Transverse colon (tissue), 4 donors: ENCODE data around the gene LRRC37A. TPM values are rescaled to one million over a fixed set of nuclear protein-coding genes. Genes with fewer than 3 reads are reported as not detected.
"Not testable (repeated sequence)": the region's sequence is repeated elsewhere in the genome, so short reads cannot be mapped to it uniquely, and the experiment has no call there.

Experiments used
- DNase-seq: peaks from one replicate; pipeline ENCODE4 v3.0.0-alpha.2; 2019
- H3K27ac ChIP-seq, 4 donors: fragments of 200-600 bp; sonication (generic); 2 replicates each; pipeline ENCODE4 v1.5.1; 2016 to 2018; ENCODE audit warnings: inconsistent platforms in 4 of 4
- H3K27me3 ChIP-seq: fragments of 200-600 bp; sonication (generic); 2 replicates; pipeline ENCODE4 v1.5.1; 2017; ENCODE audit warnings: inconsistent platforms
- H3K36me3 ChIP-seq, 4 donors: fragments of 200-600 bp; sonication (generic); 2 replicates each; pipeline ENCODE4 v1.5.1; 2017 to 2019; ENCODE audit warnings: inconsistent platforms in 4 of 4
- H3K4me1 ChIP-seq, 4 donors: fragments of 200-600 bp; sonication (generic); 2 replicates each; pipeline ENCODE4 v1.5.1; 2017 to 2020; ENCODE audit warnings: inconsistent platforms in 4 of 4
- H3K4me3 ChIP-seq, 4 donors: fragments of 200-600 bp; sonication (generic); 1 replicate in 1 of 4; 2 replicates in 3 of 4; pipeline versions ENCODE4 v1.5.1 to v1.6.1; 2017 to 2019; ENCODE audit warnings: inconsistent platforms in 4 of 4
- H3K9me3 ChIP-seq, 2 donors: fragments of 200-600 bp; sonication (generic); 2 replicates each; pipeline ENCODE4 v1.5.1; 2017 to 2019; ENCODE audit warnings: inconsistent platforms in 2 of 2
- CTCF ChIP-seq, 5 experiments: fragments of 200-600 bp in 3 of 5; fragments of 450-650 bp in 2 of 5; sonication (generic) in 3 of 5; IDR thresholded peaks; 1 replicate in 2 of 5; 2 replicates in 3 of 5; pipeline ENCODE4 v1.5.1; 2016 to 2017; ENCODE audit warnings: antibody characterized with exemption in 5 of 5, inconsistent platforms in 3 of 5, mild to moderate bottlenecking in 2 of 5, moderate library complexity in 1 of 5
- WGBS, 2 donors: methylation state at CpG; one replicate each; pipeline ENCODE4 v1.1.5; 2018; ENCODE audit warnings: low coverage in 1 of 2; 5-methylcytosine and 5-hydroxymethylcytosine counted together
- in situ Hi-C, 4 donors: fragments of 200-750 bp; cut with MboI; loops; one replicate each; pipeline versions ENCODE4 v1.15.0 to v1.15.1; 2017; ENCODE audit warnings: low sequenced_read_pairs in 3 of 4, low pct_ligation_motif_present in 1 of 4, low pct_unique_long_range_greater_than_20kb in 1 of 4
- intact Hi-C: fragments of 100-400 bp; cut with DNase I; formaldehyde crosslinking; loops from one replicate; pipeline ENCODE4 v1.15.1; 2023; ENCODE audit warnings: low total_unique reads
- total RNA-seq, 4 donors: library from RNA; depleted of rRNA; stranded (reverse); fragments of >200 nt; gene quantifications; one replicate each; pipeline ENCODE4 v1.1.0, GENCODE V29; 2016

LRRC37A gene
- total RNA-seq, 4 donors from 2014 or later: 1.1 to 7.0 (median 2.5) TPM

DNA sequence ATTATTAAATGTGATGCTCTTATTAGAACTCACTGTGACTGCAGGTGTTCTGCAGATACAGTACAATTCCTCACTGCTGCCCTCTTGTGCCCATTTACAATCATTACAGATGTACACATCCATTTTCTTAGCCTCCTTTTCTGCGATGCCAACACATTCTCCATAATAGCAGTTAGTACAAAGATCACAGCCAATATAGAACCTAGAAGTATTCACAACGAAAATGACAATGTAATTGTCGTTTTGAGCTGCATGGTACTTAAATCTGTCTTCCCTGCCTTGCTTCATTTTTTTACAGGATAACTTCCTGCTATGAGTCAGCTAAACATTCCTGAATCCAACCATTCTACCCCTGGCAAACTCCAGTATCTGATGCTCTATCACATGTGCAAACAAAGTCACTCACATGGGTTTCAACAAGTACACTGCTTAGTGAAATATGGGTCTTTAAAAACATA, 8.1 kb upstream of the LRRC37A start:
- in situ Hi-C loops: loop anchor here in 1 of 4 donors (10.0 kb wide), 1 partner anchor 282 kb away; no protein-coding TSS in a partner anchor
- WGBS, 2 donors: 0 to 1% methylated on average over 3 of the region's 3 CpGs
- intact Hi-C loops, H3K36me3 ChIP-seq, H3K4me3 ChIP-seq, H3K9me3 ChIP-seq, H3K4me1 ChIP-seq, H3K27me3 ChIP-seq: not testable (repeated sequence)
- H3K27ac ChIP-seq: peak overlapping the region in 2 of 4 donors; percentile 40 to 48
- peak; percentile 50 for DNase-seq
- peak; percentile 64 to 89 (median 74) for TF ChIP-seq CTCF (IDR thresholded peaks at IDR 0.05)

GRCh38 chr17:46287587-46287986, 7.3 kb upstream of the LRRC37A start:
- H3K27me3 ChIP-seq, H3K4me3 ChIP-seq, H3K36me3 ChIP-seq, intact Hi-C loops, DNase-seq, H3K27ac ChIP-seq, H3K4me1 ChIP-seq, H3K9me3 ChIP-seq: not testable (repeated sequence)
- WGBS, 2 donors: 81 to 83% methylated on average over 6 to 7 of the region's 7 CpGs
- in situ Hi-C loops: loop anchor here in 1 of 4 donors (10.0 kb wide), 1 partner anchor 283 kb away; no protein-coding TSS in a partner anchor

GRCh38 chr17:46290906-46291546, 3.9 kb upstream of the LRRC37A start:
- H3K27me3 ChIP-seq, H3K4me1 ChIP-seq, H3K36me3 ChIP-seq, intact Hi-C loops, H3K4me3 ChIP-seq, DNase-seq, in situ Hi-C loops, H3K9me3 ChIP-seq: not testable (repeated sequence)
- H3K27ac ChIP-seq: peak overlapping the region in 2 of 4 donors; percentile 23 to 38
- 63 to 75% methylated on average over 4 of the region's 4 CpGs for WGBS, 2 donors

GRCh38 chr17:46291618-46292017, 3.3 kb upstream of the LRRC37A start:
- H3K27ac ChIP-seq: peak overlapping the region in 1 of 4 donors; percentile 38
- DNase-seq, in situ Hi-C loops, H3K27me3 ChIP-seq, intact Hi-C loops, H3K9me3 ChIP-seq, H3K36me3 ChIP-seq, H3K4me3 ChIP-seq, H3K4me1 ChIP-seq: not testable (repeated sequence)
- WGBS, 2 donors: 93 to 100% methylated on average over 6 to 8 of the region's 8 CpGs

DNA sequence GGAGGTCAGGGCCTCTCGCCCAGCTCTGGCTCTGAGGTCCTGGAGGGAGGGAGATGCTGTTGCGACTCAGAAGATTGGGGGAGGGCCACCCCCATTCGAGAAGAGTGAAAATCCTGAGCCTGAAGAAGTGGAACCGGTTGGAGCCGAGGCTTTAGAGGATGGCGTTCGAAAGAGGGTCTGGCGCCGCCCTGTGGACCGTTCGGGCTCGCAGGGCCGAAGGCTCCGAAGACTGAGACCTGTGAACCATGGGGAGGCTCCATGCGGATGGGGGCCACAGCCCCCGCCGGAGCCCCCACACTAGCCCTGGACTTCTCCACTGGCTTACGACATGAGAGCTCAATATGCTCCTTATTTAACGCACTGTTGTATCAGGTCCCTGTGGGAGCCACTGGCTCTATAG, 46.3 kb downstream of the LRRC37A start:
- H3K27ac ChIP-seq, in situ Hi-C loops, H3K36me3 ChIP-seq, DNase-seq, H3K27me3 ChIP-seq, intact Hi-C loops, H3K4me1 ChIP-seq, H3K4me3 ChIP-seq, H3K9me3 ChIP-seq: not testable (repeated sequence)
- WGBS, 2 donors: no CpG with 5 or more reads among the region's 19 CpGs

- H3K27me3 ChIP-seq, DNase-seq, H3K36me3 ChIP-seq, intact Hi-C loops, in situ Hi-C loops, H3K4me3 ChIP-seq, H3K9me3 ChIP-seq, H3K4me1 ChIP-seq, H3K27ac ChIP-seq: not testable (repeated sequence)
- WGBS, 2 donors: no CpG with 5 or more reads among the region's 3 CpGs
Measured at GRCh38 chr17:46342131-46342530, 47.2 kb downstream of the LRRC37A start.

- no CpG with 5 or more reads among the region's 2 CpGs for WGBS, 2 donors
- in situ Hi-C loops, intact Hi-C loops, H3K9me3 ChIP-seq, H3K27ac ChIP-seq, H3K36me3 ChIP-seq, H3K4me1 ChIP-seq, H3K4me3 ChIP-seq, H3K27me3 ChIP-seq, DNase-seq: not testable (repeated sequence)
Measured at GRCh38 chr17:46348345-46348744, 53.4 kb downstream of the LRRC37A start.

GRCh38 chr17:46349060-46349459, 54.1 kb downstream of the LRRC37A start:
- H3K27me3 ChIP-seq, H3K9me3 ChIP-seq, in situ Hi-C loops, H3K27ac ChIP-seq, H3K4me3 ChIP-seq, H3K4me1 ChIP-seq, DNase-seq, H3K36me3 ChIP-seq, intact Hi-C loops: not testable (repeated sequence)
- WGBS, 2 donors: no CpG with 5 or more reads among the region's 1 CpG

- H3K4me1 ChIP-seq, H3K27ac ChIP-seq, intact Hi-C loops, H3K9me3 ChIP-seq, H3K36me3 ChIP-seq, H3K27me3 ChIP-seq, H3K4me3 ChIP-seq, DNase-seq, in situ Hi-C loops: not testable (repeated sequence)
- WGBS, 2 donors: no CpG with 5 or more reads among the region's 4 CpGs
Measured at GRCh38 chr17:46353856-46354255, 58.9 kb downstream of the LRRC37A start.

- H3K27me3 ChIP-seq, H3K4me1 ChIP-seq, intact Hi-C loops, H3K27ac ChIP-seq, H3K4me3 ChIP-seq, H3K36me3 ChIP-seq, DNase-seq, H3K9me3 ChIP-seq, in situ Hi-C loops: not testable (repeated sequence)
- no CpG with 5 or more reads among the region's 42 CpGs for WGBS, 2 donors
Measured at GRCh38 chr17:46361145-46361735, 66.3 kb downstream of the LRRC37A start.
